DMS79 treated with DMSO at 0.1 percent for 48 hours (cell line): ENCODE results near the gene MPZL2.
"Not testable (repeated sequence)": the region's sequence is repeated elsewhere in the genome, so short reads cannot be mapped to it uniquely, and the experiment has no call there.

Experiments
- DNase-seq: peaks from one replicate; lab custom pipeline; 2025; lab: John Stamatoyannopoulos, UW

The MPZL2 gene

GRCh38 chr11:118263695-118264568 is at the start of gene MPZL2:
Gene MPZL2 (minus strand): TSS chr11:118264297. CDS start chr11:118264153, 144 bp downstream.
- peak; percentile 53 for DNase-seq

GRCh38 chr11:118313242-118313641 is 49.1 kb upstream of the MPZL2 start:
- no peak for DNase-seq

GRCh38 chr11:118312328-118312727 is 48.2 kb upstream of the MPZL2 start:
- DNase-seq, result no peak

- DNase-seq, result no peak
Measured at GRCh38 chr11:118311518-118311917, 47.4 kb upstream of the MPZL2 start.

GRCh38 chr11:118310781-118311485 is 46.8 kb upstream of the MPZL2 start:
- DNase-seq, result no peak

GRCh38 chr11:118310271-118310670 is 46.2 kb upstream of the MPZL2 start:
- DNase-seq, result no peak

- DNase-seq, result not testable (repeated sequence)
Measured at GRCh38 chr11:118308995-118309528, 45.0 kb upstream of the MPZL2 start.

GRCh38 chr11:118306556-118306955 is 42.5 kb upstream of the MPZL2 start:
- DNase-seq, result no peak

GRCh38 chr11:118305726-118306125 is 41.6 kb upstream of the MPZL2 start:
- DNase-seq, result no peak

GRCh38 chr11:118304568-118305248 is 40.6 kb upstream of the MPZL2 start, which contains the start of gene CD3E:
Gene CD3E (plus strand): TSS chr11:118304730. CDS start chr11:118304953, 223 bp downstream.
- DNase-seq, result no peak

- no peak for DNase-seq
Measured at GRCh38 chr11:118304227-118304567, 40.1 kb upstream of the MPZL2 start.

- no peak for DNase-seq
Measured at GRCh38 chr11:118301600-118302195, 37.6 kb upstream of the MPZL2 start.

GRCh38 chr11:118295815-118296454 is 31.8 kb upstream of the MPZL2 start:
- no peak for DNase-seq

GRCh38 chr11:118295199-118295598 is 31.1 kb upstream of the MPZL2 start:
- no peak for DNase-seq

GRCh38 chr11:118294053-118294452 is 30.0 kb upstream of the MPZL2 start:
- no peak for DNase-seq

- DNase-seq, result no peak
Measured at GRCh38 chr11:118291477-118292135, 27.5 kb upstream of the MPZL2 start.

- peak; percentile 14 for DNase-seq
Measured at GRCh38 chr11:118290923-118291322, 26.8 kb upstream of the MPZL2 start.

GRCh38 chr11:118289401-118289800 is 25.3 kb upstream of the MPZL2 start:
- DNase-seq, result no peak

- DNase-seq, result no peak
Measured at GRCh38 chr11:118287006-118287405, 22.9 kb upstream of the MPZL2 start.

GRCh38 chr11:118286545-118286944 is 22.4 kb upstream of the MPZL2 start:
- no peak for DNase-seq
